Motor neuron (in vitro differentiated cells): ENCODE measurements around the gene TENM3. TPM values are rescaled to one million over a fixed set of nuclear protein-coding genes. Genes with fewer than 3 reads are reported as not detected.
A peak's percentile ranks its signal among the peaks of the same experiment; 100 is the strongest.

ENCODE experiments used
- ATAC-seq, 8 experiments: fragments of 200-7000 bp; cut with Tn5 transposase; replicated peaks in 6 of 8; 2 replicates each; pipeline ENCODE4 v1.8.0; 2021; ENCODE audit warnings: mild to moderate bottlenecking in 8 of 8, moderate library complexity in 8 of 8
- H3K27ac ChIP-seq, 2 donors: fragments of 250-450 bp; sonication (Bioruptor Pico); 2 replicates each; pipeline ENCODE4 v1.9.0; 2021; ENCODE audit warnings: antibody characterized with exemption in 2 of 2, mild to moderate bottlenecking in 2 of 2, moderate library complexity in 1 of 2
- H3K4me1 ChIP-seq, 2 donors: fragments of 250-450 bp; sonication (Bioruptor Pico); replicated peaks in 1 of 2; 2 replicates each; pipeline ENCODE4 v1.6.1; 2021; ENCODE audit warnings: antibody characterized with exemption in 2 of 2, mild to moderate bottlenecking in 2 of 2, moderate library complexity in 1 of 2
- H3K4me3 ChIP-seq, 5 donors: fragments of 250-450 bp; sonication (Bioruptor Pico); 2 replicates each; pipeline ENCODE4 v1.9.0; 2021; ENCODE audit warnings: antibody characterized with exemption in 5 of 5, mild to moderate bottlenecking in 5 of 5, moderate library complexity in 4 of 5
- WGBS, 10 experiments: fragments of 450-650 bp; shearing (Covaris generic); methylation state at CpG; one replicate each; pipeline ENCODE4 v1.0.0; 2022; 5-methylcytosine and 5-hydroxymethylcytosine counted together
- in situ Hi-C, 9 experiments: fragments of 400-800 bp; cut with MboI; loops; one replicate each; pipeline ENCODE4 v1.15.0; 2021; ENCODE audit warnings: low sequenced_read_pairs in 9 of 9, low pct_unique_long_range_greater_than_20kb in 2 of 9; ENCODE audit not compliant: unreplicated experiment in 9 of 9
- total RNA-seq, 8 experiments: library from RNA; unstranded; fragments of 300-600 nt; gene quantifications; 2 replicates each; pipeline versions ENCODE4 v1.2.3 to v1.2.4, GENCODE V29; 2022

Gene TENM3
- total RNA-seq, 8 experiments from 2014 or later, result 9.1 to 129 (median 42.0) TPM

DNA sequence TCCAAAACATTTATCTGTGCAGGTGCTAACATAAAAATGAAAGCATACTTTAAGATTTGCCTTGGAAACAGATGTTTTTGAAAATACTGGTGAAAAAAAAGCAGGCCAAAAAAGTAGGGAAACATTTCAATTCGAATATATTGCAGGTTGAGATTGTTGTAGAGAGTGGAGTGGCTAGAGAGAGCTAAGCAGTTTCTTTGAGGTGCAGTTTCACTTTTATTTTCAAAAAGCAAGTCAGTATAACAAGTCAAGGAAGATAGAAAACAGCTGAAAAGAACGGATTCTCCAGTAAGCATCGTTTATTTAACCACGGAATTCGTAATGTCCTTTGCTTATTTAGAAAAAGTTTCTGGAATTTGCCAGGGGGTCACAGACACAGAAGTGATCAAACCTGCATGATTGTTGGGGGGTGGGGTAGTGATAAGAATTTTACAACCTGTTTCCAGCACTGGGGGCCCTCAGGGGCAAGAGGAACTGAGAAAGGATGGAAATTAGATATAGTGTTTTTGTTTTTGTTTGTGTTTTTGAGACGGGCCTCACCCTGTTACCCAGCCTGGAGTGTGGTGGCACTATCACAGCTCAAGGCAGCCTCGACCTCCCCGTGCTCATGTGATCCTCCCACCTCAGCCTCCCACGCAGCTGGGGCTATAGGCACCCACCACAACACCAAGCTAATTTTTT is 175.0 kb downstream of the TENM3 start:
- Histone ChIP-seq H3K4me1 (peaks cover 0 to 6% of the 10 kb centered on the region in 2 donors), H3K27ac (no peak overlapping the region), H3K4me3 (no peak overlapping the region)
- in situ Hi-C loops, result no loop called here
- 3 to 100% (median 82%) methylated on average over 2 to 8 of the region's 9 CpGs; no CpG with 5 or more reads in 1 of the 10 experiments for WGBS, 10 experiments
- ATAC-seq, result no peak

GRCh38 chr4:182420189-182420588 is 177.0 kb downstream of the TENM3 start:
- H3K4me1 ChIP-seq, result peaks cover 0 to 6% of the 10 kb centered on the region in 2 donors
- in situ Hi-C loops, result no loop called here
- ATAC-seq, result peak in 3 of 8 experiments; percentile 34 to 72 (median 65)
- WGBS, 10 experiments, result 30 to 87% (median 78%) methylated on average over 3 to 7 of the region's 7 CpGs; no CpG with 5 or more reads in 1 of the 10 experiments
- no peak overlapping the region for H3K4me3 ChIP-seq
- H3K27ac ChIP-seq, result no peak overlapping the region

DNA sequence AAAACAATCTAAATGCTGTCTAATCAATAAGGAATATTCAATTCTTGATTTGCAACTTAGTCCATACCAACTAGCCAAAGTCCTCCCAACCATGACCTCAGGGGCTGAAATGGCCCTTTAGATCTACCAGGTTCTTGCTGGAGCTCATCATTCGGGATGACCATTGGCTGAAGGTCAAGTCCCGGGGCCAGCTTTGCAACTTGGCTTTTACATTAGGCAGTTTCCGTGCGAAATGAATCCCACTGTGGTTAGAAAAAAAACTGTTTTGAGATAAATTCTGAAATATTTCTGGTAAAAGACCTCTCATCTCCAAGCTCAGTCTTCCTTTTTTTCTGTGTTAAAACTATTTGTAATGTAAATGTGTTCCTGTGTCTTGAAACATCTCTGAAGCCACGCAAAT is 178.6 kb downstream of the TENM3 start:
- H3K4me3 ChIP-seq, result no peak overlapping the region
- peaks cover 0 to 6% of the 10 kb centered on the region in 2 donors for H3K4me1 ChIP-seq
- 22 to 100% (median 92%) methylated on average over 1 to 5 of the region's 5 CpGs; no CpG with 5 or more reads in 1 of the 10 experiments for WGBS, 10 experiments
- no peak for ATAC-seq
- H3K27ac ChIP-seq, result no peak overlapping the region
- in situ Hi-C loops, result no loop called here

GRCh38 chr4:182425302-182425701 is 182.1 kb downstream of the TENM3 start:
- WGBS, 10 experiments, result 17 to 100% (median 100%) methylated on average over 1 to 2 of the region's 2 CpGs; no CpG with 5 or more reads in 1 of the 10 experiments
- H3K4me1 ChIP-seq, result peaks cover 4 to 6% of the 10 kb centered on the region in 2 donors
- H3K27ac ChIP-seq, result no peak overlapping the region
- no peak for ATAC-seq
- no peak overlapping the region for H3K4me3 ChIP-seq
- in situ Hi-C loops, result loop anchor here in 1 of 9 experiments (25.0 kb wide), 1 partner anchor 263 kb away; no protein-coding TSS in a partner anchor

- no peak for ATAC-seq
- whole genome bisulfite sequencing, 10 experiments, result 0 to 100% (median 86%) methylated on average over 1 of the region's 1 CpG; no CpG with 5 or more reads in 1 of the 10 experiments
- Histone ChIP-seq H3K27ac (no peak overlapping the region), H3K4me1 (peaks cover 4% of the 10 kb centered on the region in 2 donors), H3K4me3 (no peak overlapping the region)
- in situ Hi-C loops, result loop anchor here in 1 of 9 experiments (25.0 kb wide), 1 partner anchor 265 kb away; no protein-coding TSS in a partner anchor
Measured at GRCh38 chr4:182426901-182427300, 183.7 kb downstream of the TENM3 start.

- H3K27ac ChIP-seq, result no peak overlapping the region
- 19 to 100% (median 85%) methylated on average over 1 to 2 of the region's 2 CpGs; no CpG with 5 or more reads in 1 of the 10 experiments for WGBS, 10 experiments
- no peak overlapping the region for H3K4me3 ChIP-seq
- H3K4me1 ChIP-seq, result peaks cover 0 to 4% of the 10 kb centered on the region in 2 donors
- peak in 5 of 8 experiments; percentile 32 to 66 (median 50) for ATAC-seq
- in situ Hi-C loops, result loop anchor here in 1 of 9 experiments (25.0 kb wide), 1 partner anchor 265 kb away; no protein-coding TSS in a partner anchor
Measured at GRCh38 chr4:182427554-182427953, 184.4 kb downstream of the TENM3 start.

- Histone ChIP-seq H3K4me3 (no peak overlapping the region), H3K4me1 (peaks cover 0 to 4% of the 10 kb centered on the region in 2 donors), H3K27ac (no peak overlapping the region)
- ATAC-seq, result no peak
- in situ Hi-C loops, result loop anchor here in 1 of 9 experiments (25.0 kb wide), 1 partner anchor 268 kb away; no protein-coding TSS in a partner anchor
- WGBS, 10 experiments, result 60 to 100% (median 90%) methylated on average over 1 to 8 of the region's 8 CpGs
Measured at GRCh38 chr4:182429896-182430295, 186.7 kb downstream of the TENM3 start.

DNA sequence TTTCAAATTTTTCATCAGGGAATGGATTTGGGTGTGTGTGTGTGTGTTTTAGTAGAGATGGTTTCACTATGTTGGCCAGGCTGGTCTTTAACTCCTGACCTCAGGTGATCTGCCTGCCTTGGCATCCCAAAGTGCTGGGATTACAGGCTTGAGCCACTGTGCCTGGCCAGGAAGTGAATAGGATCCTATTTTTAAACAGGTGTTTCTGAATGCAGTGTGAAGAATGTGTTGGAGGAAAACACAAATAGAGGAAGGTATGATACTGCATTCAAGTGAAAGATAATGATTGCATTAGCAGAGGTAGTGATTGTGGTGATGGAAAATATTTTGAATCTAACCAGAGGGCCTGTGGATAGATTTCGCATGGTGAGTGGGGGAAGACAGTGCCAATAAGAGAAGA is 189.6 kb downstream of the TENM3 start:
- WGBS, 10 experiments, result 0 to 100% (median 100%) methylated on average over 1 of the region's 1 CpG; no CpG with 5 or more reads in 2 of the 10 experiments
- ATAC-seq, result no peak
- no peaks in the 10 kb centered on the region for H3K4me1 ChIP-seq
- in situ Hi-C loops, result loop anchor here in 1 of 9 experiments (25.0 kb wide), 1 partner anchor 271 kb away; no protein-coding TSS in a partner anchor
- no peak overlapping the region for H3K4me3 ChIP-seq
- H3K27ac ChIP-seq, result no peak overlapping the region

GRCh38 chr4:182434720-182435119 is 191.5 kb downstream of the TENM3 start:
- Histone ChIP-seq H3K4me3 (no peak overlapping the region), H3K4me1 (no peaks in the 10 kb centered on the region), H3K27ac (no peak overlapping the region)
- no peak for ATAC-seq
- WGBS, 10 experiments, result 0 to 98% (median 83%) methylated on average over 1 to 4 of the region's 4 CpGs; no CpG with 5 or more reads in 3 of the 10 experiments
- in situ Hi-C loops, result loop anchor here in 1 of 9 experiments (25.0 kb wide), 1 partner anchor 272 kb away; no protein-coding TSS in a partner anchor

- WGBS, 10 experiments, result 0 to 100% (median 84%) methylated on average over 1 to 4 of the region's 4 CpGs; no CpG with 5 or more reads in 2 of the 10 experiments
- Histone ChIP-seq H3K4me1 (no peaks in the 10 kb centered on the region), H3K4me3 (no peak overlapping the region), H3K27ac (no peak overlapping the region)
- in situ Hi-C loops, result loop anchor here in 1 of 9 experiments (25.0 kb wide), 1 partner anchor 273 kb away; no protein-coding TSS in a partner anchor
- no peak for ATAC-seq
Measured at GRCh38 chr4:182435401-182435800, 192.2 kb downstream of the TENM3 start.

- peaks cover 0 to 5% of the 10 kb centered on the region in 2 donors for H3K4me1 ChIP-seq
- in situ Hi-C loops, result loop anchor here in 1 of 9 experiments (25.0 kb wide), 1 partner anchor 281 kb away; no protein-coding TSS in a partner anchor
- no peak overlapping the region for H3K4me3 ChIP-seq
- ATAC-seq, result no peak
- H3K27ac ChIP-seq, result no peak overlapping the region
Measured at GRCh38 chr4:182443070-182443469, 199.9 kb downstream of the TENM3 start.

DNA sequence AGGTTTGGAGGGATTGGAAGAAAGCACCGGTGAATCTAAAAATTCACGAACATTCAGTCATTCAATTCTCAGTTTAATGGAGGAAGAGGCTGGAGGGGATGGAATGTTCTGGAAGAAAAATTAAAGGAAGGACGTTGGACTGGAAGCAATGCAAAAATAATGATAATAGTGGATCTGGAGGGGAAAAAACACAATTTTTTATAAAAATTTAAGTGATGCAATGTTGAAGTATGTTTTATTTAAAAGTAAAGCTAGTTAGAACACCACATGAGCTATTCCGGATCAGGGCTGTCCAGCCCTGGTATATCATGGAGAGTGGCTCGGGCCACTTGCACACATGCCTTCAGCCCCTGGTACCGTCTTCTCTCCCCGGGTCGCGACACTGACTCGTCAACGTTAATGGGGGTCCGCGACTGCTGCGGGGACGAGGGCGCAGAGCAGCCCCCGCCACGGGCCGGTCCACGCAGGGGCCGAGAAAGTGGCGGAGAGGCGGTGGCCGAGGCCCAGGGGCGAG is 204.6 kb downstream of the TENM3 start:
- in situ Hi-C loops, result loop anchor here in 1 of 9 experiments (25.0 kb wide), 1 partner anchor 286 kb away; no protein-coding TSS in a partner anchor
- peak in 7 of 8 experiments; percentile 1 to 13 (median 6) for ATAC-seq
- Histone ChIP-seq H3K4me1 (peaks cover 0 to 10% of the 10 kb centered on the region in 2 donors), H3K4me3 (peak overlapping the region; percentile 52 to 66 (median 64)), H3K27ac (peak overlapping the region; percentile 82 to 83)
- 8 to 45% (median 30%) methylated on average over 1 to 10 of the region's 25 CpGs for WGBS, 10 experiments
